GM18909 (cell line): Measurements from ENCODE around the gene PSMB7.

Experiments
- ATAC-seq: cut with Tn5 transposase; IDR thresholded peaks from one replicate; pipeline ENCODE4 v1.9.1; 2021; ENCODE audit warnings: mild to moderate bottlenecking; ENCODE audit not compliant: unreplicated experiment, poor library complexity

Gene PSMB7

GRCh38 chr9:124348363-124348762, 66.9 kb downstream of the PSMB7 start:
- no peak for ATAC-seq

GRCh38 chr9:124347968-124348358, 67.3 kb downstream of the PSMB7 start:
- no peak for ATAC-seq

- no peak for ATAC-seq
Observed at GRCh38 chr9:124347206-124347967, 67.9 kb downstream of the PSMB7 start.

- ATAC-seq = no peak
Observed at GRCh38 chr9:124346347-124347163, 68.7 kb downstream of the PSMB7 start.

GRCh38 chr9:124345751-124346281, 69.4 kb downstream of the PSMB7 start:
- no peak for ATAC-seq

- no peak for ATAC-seq
Observed at GRCh38 chr9:124345063-124345462, 70.2 kb downstream of the PSMB7 start.

- ATAC-seq = no peak
Observed at GRCh38 chr9:124344291-124345050, 70.8 kb downstream of the PSMB7 start.

- no peak for ATAC-seq
Observed at GRCh38 chr9:124343533-124344290, 71.5 kb downstream of the PSMB7 start.

GRCh38 chr9:124342776-124343485, 72.3 kb downstream of the PSMB7 start:
- no peak for ATAC-seq

- no peak for ATAC-seq
Observed at GRCh38 chr9:124342402-124342775, 72.9 kb downstream of the PSMB7 start.

- no peak for ATAC-seq
Observed at GRCh38 chr9:124341455-124342170, 73.6 kb downstream of the PSMB7 start.

GRCh38 chr9:124340219-124341069, 74.8 kb downstream of the PSMB7 start:
- no peak for ATAC-seq

- no peak for ATAC-seq
Observed at GRCh38 chr9:124339603-124340146, 75.6 kb downstream of the PSMB7 start.

- ATAC-seq = no peak
Observed at GRCh38 chr9:124337562-124337961, 77.7 kb downstream of the PSMB7 start.

GRCh38 chr9:124335320-124335707, 79.9 kb downstream of the PSMB7 start:
- no peak for ATAC-seq

GRCh38 chr9:124334568-124335319, 80.5 kb downstream of the PSMB7 start:
- no peak for ATAC-seq

- no peak for ATAC-seq
Observed at GRCh38 chr9:124333203-124333579, 82.1 kb downstream of the PSMB7 start.
